AG09309 (cell line): ENCODE measurements around the gene CCDC195.

ENCODE experiments used
- DNase-seq: peaks from one replicate; pipeline ENCODE4 v3.0.0-alpha.2; 2010; ENCODE audit warnings: low read depth
- H3K4me3 ChIP-seq: 2 replicates; pipeline ENCODE4 v1.5.1; 2011; ENCODE audit warnings: mild to moderate bottlenecking, low read depth, low read length, moderate library complexity; ENCODE audit not compliant: control insufficient read depth
- TF ChIP-seq, protein P1 (sequence below): IDR thresholded peaks from 2 replicates; pipeline ENCODE4 v1.5.1; 2011; ENCODE audit warnings: mild to moderate bottlenecking, low read depth, low read length, inconsistent platforms; ENCODE audit not compliant: insufficient read depth, control insufficient read depth; ENCODE audit errors: missing control alignments

Gene CCDC195, protein sequence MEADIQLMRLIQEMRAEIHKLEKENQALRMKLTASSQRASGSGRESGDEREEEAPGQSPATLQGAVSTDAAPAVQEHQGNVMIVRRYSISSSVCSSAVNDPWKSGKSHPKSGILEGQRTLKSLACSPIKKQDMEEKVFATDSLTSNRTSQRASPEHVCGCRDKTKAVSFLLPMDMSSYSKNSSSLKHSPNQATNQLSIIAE

DNA sequence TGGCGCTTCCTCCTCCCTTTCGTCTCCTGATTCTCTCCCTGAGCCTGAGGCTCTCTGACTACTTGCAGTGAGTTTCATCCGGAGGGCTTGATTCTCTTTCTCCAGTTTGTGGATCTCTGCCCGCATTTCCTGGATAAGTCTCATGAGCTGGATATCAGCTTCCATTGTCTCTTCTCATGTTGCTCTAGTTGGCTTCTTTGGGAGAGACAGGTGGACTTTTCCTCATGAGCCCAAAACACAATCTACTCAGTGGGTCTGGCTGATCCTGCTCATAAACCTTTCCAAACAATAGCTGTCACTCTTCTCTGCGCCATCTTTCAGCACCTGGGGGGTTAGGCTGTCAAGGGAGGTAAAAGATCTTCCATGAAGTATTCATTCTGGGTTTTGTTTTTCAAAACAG is at the start of gene CCDC195:
Gene CCDC195, minus strand, starts transcription at position 165 of the 400 bp plus-strand sequence. Its CDS starts 0 bp downstream, at position 165.
- TF ChIP-seq, protein P1, sequence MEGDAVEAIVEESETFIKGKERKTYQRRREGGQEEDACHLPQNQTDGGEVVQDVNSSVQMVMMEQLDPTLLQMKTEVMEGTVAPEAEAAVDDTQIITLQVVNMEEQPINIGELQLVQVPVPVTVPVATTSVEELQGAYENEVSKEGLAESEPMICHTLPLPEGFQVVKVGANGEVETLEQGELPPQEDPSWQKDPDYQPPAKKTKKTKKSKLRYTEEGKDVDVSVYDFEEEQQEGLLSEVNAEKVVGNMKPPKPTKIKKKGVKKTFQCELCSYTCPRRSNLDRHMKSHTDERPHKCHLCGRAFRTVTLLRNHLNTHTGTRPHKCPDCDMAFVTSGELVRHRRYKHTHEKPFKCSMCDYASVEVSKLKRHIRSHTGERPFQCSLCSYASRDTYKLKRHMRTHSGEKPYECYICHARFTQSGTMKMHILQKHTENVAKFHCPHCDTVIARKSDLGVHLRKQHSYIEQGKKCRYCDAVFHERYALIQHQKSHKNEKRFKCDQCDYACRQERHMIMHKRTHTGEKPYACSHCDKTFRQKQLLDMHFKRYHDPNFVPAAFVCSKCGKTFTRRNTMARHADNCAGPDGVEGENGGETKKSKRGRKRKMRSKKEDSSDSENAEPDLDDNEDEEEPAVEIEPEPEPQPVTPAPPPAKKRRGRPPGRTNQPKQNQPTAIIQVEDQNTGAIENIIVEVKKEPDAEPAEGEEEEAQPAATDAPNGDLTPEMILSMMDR = no peak
- DNase-seq = no peak
- H3K4me3 ChIP-seq = no peak within 1 kb of the TSS

DNA sequence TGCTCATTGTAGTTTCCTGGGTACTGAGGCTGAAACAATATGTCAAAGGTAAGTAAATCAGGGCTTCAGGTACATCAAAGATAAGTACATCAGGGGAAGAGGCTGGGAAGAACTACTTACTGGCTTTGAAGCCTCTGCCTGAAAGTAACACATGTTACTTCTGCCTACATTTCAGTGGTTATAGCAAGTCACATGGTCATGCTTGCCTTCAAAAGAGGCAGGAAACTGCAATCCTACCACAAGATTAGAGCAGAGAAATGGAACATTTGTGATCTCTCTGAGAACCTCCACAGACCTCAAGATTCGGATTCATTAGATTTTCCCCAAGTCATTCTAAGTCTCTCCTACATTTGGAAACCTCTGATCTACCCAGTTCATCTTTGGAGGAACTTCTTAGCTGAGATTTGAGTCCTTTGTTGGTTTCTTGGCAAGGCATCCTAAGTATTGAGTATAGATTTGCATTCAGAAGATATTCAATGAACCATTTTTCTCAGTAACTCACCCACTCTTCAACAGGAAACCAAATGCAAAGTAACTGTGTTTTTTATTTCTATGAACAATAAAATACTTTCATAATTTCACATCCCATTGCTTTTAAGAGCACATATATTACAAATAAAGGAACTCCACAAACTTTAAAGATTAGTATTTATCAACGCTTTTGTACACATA is 48.5 kb upstream of the CCDC195 start:
- no peak overlapping the region for H3K4me3 ChIP-seq
- TF ChIP-seq, protein P1 = no peak
- DNase-seq = no peak

DNA sequence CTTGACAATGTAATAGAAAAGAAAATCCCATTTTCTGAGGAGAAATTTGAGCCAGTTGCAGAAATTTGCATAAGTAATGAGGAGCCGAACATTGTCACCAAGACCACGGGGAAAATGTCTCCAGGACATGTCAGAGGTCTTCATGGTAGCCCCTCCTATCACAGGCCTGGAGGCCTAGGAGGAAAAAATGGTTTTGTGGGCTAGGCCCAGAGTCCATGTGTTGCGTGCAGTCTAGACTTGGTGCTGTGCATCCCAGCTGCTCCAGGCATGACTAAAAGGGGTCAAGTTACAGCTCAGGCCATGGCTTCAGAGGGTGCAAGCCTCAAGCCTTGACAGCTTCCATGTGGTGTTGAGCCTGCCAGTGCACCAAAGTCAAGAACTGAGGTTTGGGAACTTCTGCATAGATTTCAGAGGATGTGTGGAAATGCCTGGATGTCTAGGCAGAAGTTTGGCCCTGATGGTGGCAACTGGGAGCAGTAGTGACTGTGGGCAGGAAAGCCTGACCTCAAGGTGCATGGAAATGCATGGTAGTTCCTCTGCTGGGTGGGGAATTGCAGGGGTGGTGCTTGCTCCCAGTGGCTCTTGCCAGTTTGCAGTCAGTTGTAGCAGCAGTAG is 41.9 kb upstream of the CCDC195 start:
- TF ChIP-seq, protein P1 = no peak
- H3K4me3 ChIP-seq = no peak overlapping the region
- DNase-seq = no peak

DNA sequence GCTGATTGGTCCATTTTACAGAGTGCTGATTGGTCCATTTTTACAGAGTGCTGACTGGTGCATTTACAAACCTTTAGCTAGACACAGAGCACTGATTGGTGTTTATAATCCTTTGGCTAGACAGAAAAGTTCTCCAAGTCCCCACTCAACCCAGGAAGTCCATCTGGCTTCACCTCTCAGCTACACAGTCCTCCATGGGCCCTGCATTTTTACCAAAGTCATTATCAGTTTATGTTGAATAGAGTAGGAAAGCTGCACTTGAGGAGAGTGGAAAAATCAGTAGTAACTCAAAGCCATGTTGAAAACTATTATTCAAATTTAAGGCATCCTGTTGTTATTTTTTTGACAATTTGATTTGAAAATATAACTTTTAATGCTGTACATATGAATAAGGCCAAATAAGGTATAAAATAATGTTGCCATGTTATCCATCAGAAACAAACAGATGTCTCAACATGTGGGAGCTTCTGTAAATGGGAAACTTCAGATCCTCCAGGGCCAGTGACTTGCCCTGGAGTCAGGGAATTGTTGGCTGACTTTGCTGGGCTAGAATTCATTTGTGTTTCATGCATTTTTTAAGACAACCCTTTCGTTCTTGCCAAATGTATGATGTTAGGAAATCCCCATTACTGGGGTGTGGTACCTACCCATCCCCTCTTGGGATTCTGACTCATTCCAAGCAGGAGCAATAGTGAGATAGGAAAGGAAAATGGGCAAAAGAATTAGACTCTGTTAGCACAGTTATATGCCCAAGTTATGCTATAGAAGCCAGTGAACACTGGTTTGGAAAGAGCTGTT is 37.8 kb upstream of the CCDC195 start:
- peak; percentile 66 for DNase-seq
- TF ChIP-seq, protein P1 = no peak
- no peak overlapping the region for H3K4me3 ChIP-seq

DNA sequence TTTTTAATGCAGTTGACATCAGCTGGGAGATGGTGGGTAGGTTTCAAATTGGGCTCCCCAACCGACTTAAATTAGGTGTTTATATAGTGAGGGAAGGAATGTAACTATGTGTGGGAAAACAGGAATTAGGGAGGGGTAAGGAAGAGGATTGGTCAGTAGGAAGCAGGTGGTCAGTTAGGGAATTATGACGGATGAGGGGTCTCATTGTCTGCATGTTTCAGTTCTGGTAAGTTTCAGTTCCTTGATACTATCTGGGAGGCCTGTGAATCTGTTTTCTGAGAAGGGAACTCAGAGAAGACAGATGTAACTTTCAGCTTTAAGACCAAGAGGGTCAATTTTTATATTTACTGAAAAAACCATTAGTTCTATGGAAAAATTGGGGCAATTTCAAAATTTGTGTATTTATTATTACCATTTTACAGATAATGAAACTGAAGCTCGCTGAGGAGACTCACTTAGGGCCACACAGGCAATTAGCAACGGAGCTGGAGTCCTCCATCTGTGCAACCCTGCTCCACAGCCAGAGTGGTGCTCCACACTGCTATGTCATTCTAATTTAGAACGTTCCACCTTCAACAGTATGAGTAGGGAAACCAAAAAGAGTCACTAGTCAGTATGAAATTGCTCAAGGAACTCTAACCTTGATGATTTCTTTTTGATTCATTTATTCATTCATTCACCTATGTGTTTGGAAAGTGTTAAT is 36.0 kb upstream of the CCDC195 start:
- TF ChIP-seq, protein P1 = no peak
- H3K4me3 ChIP-seq = no peak overlapping the region
- DNase-seq = no peak

DNA sequence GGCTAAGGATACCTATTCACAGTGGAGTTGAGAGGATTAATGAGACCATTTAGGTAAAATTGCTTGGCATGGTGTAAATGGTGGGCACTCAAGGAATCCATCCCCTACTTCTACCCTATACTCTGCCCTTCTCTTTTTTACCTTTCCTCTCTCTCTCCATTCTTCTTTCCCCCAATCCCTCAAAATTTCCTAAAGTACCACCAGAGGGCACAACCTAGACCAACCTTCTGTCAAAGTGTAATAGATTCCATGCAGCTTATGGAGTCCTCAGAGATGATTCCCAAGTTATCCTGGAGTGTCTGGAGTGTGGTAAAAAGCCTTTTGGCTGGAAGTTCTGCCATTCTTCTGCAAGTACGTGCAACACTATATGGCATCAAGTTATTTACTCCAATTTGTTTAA is 33.0 kb upstream of the CCDC195 start:
- DNase-seq = no peak
- H3K4me3 ChIP-seq = no peak overlapping the region
- TF ChIP-seq, protein P1 = no peak
